ENCODE results near the gene LRMDA. TPM values are rescaled to one million over a fixed set of nuclear protein-coding genes. Genes with fewer than 3 reads are reported as not detected.

LRMDA gene
- total RNA-seq, 1 donor from 2014 or later: 19.4 TPM

DNA sequence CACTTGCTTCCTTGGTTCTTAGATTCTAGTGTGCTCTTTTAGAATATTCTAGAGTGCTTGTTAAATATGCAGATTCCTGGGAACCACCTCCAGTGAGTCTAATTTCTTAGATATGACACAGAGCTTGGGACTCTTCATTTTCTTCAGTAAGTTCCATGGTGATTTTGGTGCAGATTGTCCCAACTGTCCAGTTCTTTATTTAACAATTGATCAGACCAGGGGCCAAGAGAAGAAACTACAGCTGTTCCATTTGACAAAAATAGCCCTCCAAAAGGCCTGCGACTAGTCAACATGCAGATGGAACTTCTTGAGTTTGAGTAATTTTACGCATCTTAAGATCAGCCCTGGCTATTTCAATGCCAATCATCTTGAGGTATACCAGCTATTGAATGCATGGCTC lies 760.7 kb downstream of the LRMDA start:
- Mint-ChIP-seq H3K4me3 (ENCODE audit: unreplicated experiment) (no peak overlapping the region), H3K27ac (ENCODE audit: unreplicated experiment) (no peak overlapping the region), H3K9me3 (ENCODE audit: unreplicated experiment) (no peaks in the 10 kb centered on the region), H3K36me3 (ENCODE audit: low read depth, unreplicated experiment) (no peaks in the 10 kb centered on the region), H3K4me1 (ENCODE audit: unreplicated experiment) (no peaks in the 10 kb centered on the region), H3K27me3 (ENCODE audit: unreplicated experiment) (no peaks in the 10 kb centered on the region)
- TF ChIP-seq, protein P1, sequence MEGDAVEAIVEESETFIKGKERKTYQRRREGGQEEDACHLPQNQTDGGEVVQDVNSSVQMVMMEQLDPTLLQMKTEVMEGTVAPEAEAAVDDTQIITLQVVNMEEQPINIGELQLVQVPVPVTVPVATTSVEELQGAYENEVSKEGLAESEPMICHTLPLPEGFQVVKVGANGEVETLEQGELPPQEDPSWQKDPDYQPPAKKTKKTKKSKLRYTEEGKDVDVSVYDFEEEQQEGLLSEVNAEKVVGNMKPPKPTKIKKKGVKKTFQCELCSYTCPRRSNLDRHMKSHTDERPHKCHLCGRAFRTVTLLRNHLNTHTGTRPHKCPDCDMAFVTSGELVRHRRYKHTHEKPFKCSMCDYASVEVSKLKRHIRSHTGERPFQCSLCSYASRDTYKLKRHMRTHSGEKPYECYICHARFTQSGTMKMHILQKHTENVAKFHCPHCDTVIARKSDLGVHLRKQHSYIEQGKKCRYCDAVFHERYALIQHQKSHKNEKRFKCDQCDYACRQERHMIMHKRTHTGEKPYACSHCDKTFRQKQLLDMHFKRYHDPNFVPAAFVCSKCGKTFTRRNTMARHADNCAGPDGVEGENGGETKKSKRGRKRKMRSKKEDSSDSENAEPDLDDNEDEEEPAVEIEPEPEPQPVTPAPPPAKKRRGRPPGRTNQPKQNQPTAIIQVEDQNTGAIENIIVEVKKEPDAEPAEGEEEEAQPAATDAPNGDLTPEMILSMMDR (IDR thresholded peaks at IDR 0.05; ENCODE audit: unreplicated experiment): no peak
- no peak for DNase-seq (ENCODE audit: low spot score)

DNA sequence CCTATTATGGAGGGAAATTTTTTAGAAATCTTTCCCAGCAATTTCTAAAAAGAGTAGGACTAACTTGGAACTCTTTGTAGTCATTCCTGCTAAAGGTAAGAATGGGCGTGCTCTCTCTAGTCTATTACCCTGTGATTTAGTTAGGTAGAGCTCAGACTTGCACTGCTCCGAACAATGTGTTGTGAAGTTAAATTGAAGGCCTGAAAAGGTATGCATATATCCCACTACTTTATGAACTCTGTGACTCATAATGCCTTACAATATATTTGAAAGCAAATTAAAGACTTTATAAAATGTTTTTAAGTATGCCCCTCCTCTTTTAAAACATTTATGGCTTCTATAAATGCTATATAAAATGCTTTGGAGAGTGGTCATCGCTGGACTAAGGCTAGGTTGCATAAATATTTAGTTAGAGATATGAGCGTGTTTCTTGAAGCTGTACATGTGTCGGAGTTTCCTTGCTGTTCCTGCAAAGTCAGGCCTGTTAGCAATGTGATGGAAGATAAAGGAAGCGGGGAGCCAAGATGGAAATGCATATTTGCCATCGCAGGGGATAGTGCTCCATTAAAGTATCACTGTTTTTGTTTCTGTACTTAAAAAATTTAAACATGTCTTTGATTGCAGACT lies 761.4 kb downstream of the LRMDA start:
- H3K27ac Mint-ChIP-seq (ENCODE audit: unreplicated experiment): no peak overlapping the region
- TF ChIP-seq, protein P1 (IDR thresholded peaks at IDR 0.05; ENCODE audit: unreplicated experiment): no peak
- no peaks in the 10 kb centered on the region for H3K4me1 Mint-ChIP-seq (ENCODE audit: unreplicated experiment)
- H3K27me3 Mint-ChIP-seq (ENCODE audit: unreplicated experiment): no peaks in the 10 kb centered on the region
- no peaks in the 10 kb centered on the region for H3K9me3 Mint-ChIP-seq (ENCODE audit: unreplicated experiment)
- DNase-seq (ENCODE audit: low spot score): no peak
- H3K4me3 Mint-ChIP-seq (ENCODE audit: unreplicated experiment): no peak overlapping the region
- no peaks in the 10 kb centered on the region for H3K36me3 Mint-ChIP-seq (ENCODE audit: low read depth, unreplicated experiment)

DNA sequence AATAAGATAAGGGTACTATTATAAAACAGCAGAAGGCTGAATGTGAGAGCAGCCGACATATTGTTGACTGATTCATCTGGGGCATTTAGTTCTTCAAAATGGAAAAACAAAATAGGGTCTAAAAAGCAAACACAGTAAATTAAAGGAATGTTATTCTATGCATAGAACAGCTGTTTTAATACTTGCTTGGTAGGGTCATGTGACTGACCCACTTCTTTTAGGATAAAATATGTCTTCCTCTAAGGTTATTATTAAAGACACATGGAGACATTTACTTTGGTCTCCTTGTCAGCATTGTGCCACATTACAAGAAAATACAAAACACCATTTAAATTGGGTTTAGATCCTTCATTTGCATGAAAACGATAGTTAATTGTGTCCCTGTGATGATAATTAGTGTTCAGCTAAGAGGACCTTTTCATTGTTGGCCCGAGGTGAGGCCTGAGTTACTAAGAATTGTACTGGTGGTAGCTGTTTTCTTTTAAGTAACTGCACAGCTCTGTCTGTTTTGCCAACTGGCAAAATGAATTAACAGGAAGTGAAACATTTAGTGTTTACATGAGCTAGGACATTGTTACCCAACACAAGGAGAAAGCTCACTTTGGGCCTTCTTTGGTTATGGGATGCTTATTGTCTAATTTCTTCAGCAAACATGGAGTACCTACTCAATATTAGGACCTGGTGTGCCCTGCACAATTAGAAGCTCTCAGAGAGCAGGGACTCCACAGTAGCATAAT lies 764.4 kb downstream of the LRMDA start:
- H3K4me1 Mint-ChIP-seq (ENCODE audit: unreplicated experiment): no peaks in the 10 kb centered on the region
- H3K27ac Mint-ChIP-seq (ENCODE audit: unreplicated experiment): no peak overlapping the region
- H3K36me3 Mint-ChIP-seq (ENCODE audit: low read depth, unreplicated experiment): no peaks in the 10 kb centered on the region
- H3K9me3 Mint-ChIP-seq (ENCODE audit: unreplicated experiment): no peaks in the 10 kb centered on the region
- H3K4me3 Mint-ChIP-seq (ENCODE audit: unreplicated experiment): no peak overlapping the region
- TF ChIP-seq, protein P1 (IDR thresholded peaks at IDR 0.05; ENCODE audit: unreplicated experiment): no peak
- DNase-seq (ENCODE audit: low spot score): no peak
- no peaks in the 10 kb centered on the region for H3K27me3 Mint-ChIP-seq (ENCODE audit: unreplicated experiment)

DNA sequence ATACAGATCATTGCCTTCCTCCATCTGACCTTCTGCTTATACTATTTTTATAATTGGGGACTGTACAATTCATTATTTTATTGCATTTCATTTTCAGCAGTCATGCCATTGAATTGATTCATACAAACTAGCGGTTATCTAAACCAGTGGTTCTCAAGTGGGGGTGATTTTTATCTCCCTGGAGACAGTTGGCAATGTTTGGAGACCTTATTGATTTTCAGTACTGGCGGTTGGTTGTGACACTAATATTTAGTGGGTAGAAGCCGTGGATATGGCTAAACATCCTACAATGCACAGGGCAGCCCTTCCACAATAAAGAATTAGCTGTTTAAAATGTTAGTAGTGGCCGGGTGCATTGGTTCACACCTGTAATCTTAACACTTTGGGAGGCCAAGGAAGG lies 765.9 kb downstream of the LRMDA start:
- no peaks in the 10 kb centered on the region for H3K27me3 Mint-ChIP-seq (ENCODE audit: unreplicated experiment)
- DNase-seq (ENCODE audit: low spot score): no peak
- H3K4me1 Mint-ChIP-seq (ENCODE audit: unreplicated experiment): peaks cover 4% of the 10 kb centered on the region
- H3K4me3 Mint-ChIP-seq (ENCODE audit: unreplicated experiment): no peak overlapping the region
- TF ChIP-seq, protein P1 (IDR thresholded peaks at IDR 0.05; ENCODE audit: unreplicated experiment): no peak
- no peaks in the 10 kb centered on the region for H3K36me3 Mint-ChIP-seq (ENCODE audit: low read depth, unreplicated experiment)
- H3K27ac Mint-ChIP-seq (ENCODE audit: unreplicated experiment): no peak overlapping the region
- no peaks in the 10 kb centered on the region for H3K9me3 Mint-ChIP-seq (ENCODE audit: unreplicated experiment)
